ENCODE measurements around the gene TENT5C.
A peak's percentile ranks its signal among the peaks of the same experiment; 100 is the strongest.

Gene TENT5C

DNA sequence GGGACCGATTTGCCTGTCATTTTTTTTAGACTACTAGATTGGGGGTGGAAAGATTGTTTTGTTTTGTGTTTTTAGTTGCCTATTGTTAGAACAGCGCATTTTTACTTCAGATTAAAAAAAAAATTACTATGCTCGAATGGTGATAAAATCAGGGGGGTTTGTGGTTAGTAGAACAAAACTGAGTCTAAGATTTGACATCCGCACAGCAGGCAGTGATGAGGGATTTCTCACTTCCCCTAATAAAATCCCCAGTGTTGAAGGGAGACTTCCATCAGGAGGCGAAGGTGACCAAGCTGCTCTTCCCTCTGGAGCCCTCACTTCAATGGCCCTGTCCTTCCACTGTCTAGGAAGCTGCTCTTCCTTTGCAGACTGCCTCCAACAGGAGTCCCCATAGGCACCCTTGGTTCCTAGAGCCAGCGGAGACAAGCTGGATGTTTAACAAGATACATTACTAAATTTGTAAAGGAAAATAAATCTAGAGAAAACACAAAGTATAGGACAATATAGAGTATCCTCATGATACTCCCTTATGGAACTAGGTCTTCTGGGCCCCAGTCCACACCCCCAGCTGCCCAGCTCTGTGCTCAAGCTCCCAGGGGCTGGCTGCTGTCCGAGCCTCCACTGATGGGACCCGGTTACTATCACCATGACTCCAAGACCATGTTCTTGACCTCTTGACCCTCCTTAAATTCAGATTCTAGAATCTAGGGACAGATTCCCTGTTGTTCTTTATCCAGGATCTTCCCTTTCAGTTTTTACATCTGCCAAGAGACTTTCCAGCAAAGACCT, 31.0 kb downstream of the TENT5C start:
- no peak for DNase-seq

DNA sequence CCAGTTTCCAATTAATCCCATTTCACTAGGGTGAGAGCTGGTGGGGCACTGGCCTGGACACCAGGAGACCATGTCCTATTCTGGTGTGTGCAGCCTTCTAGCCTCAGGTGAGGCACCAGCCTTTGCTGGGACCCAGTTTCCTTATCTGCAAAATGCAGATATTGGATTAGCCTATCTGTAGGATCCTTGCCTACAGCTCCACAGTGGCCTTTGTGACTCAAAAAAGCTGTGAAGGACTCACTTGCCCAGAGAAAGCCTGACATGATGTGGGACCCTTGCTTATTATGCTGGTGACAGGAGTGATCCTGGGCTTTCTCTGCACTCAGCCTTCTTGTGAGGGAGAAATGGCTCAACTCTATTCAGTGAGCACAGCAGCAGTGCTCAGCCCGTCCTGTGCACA, 32.3 kb downstream of the TENT5C start:
- no peak for DNase-seq

DNA sequence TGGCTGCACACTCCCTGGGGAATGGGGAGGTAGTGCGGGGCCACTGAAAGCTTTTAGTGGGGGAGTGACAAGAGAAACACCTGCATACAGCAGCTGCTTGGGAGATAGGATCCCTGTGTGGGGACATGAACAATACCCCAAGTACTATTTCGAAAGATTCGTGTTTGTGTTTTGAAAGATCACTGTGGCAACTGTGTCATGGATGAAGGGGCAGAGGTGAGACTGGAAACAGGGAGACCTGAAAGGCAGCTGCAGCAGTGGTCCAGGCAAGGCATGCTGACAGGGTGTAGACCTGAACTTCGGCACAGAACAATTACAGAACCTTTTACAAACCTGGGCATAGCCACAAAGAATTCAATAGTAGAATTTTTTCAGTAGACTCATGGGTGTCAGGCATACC, 32.9 kb downstream of the TENT5C start:
- peak; percentile 20 for DNase-seq

DNA sequence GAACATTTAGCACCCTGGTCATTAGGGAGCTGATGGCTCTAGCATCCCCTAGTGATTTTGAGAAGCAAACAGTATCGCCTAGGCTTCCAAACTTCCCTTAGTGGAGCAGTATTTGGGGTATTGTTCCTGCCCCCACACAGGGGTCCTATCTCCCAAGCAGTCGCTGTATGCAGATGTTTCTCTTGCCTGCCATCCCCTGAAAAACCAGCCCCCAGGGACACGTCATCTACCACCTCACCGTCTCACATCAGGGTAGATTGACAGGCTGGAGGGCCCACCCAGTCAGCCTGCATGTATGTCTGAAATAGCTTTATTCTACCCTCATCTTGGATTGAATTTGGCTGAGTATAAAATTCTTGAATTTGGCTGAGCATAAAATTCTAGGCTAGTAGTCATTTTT, 33.9 kb downstream of the TENT5C start:
- no peak for DNase-seq

DNA sequence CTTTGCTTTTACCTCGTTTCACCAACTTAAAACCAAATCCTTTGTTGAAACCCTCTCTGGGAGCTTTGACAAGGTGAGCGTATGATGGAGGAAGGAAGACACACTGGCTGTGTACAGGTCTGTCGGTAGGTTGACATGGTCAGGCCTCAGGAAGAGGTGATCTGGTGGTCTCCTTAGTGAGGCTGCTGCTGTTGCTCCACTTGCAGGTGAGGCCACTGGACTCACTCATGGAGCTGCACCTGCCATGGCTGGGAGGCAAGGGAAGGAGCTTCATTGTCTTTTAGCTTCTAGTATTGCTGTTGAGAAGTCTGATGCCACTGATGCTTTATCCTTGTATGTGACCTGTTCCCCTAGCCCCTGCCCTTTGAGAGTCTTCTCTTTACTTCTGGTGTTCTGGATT, 35.7 kb downstream of the TENT5C start:
- DNase-seq = no peak

DNA sequence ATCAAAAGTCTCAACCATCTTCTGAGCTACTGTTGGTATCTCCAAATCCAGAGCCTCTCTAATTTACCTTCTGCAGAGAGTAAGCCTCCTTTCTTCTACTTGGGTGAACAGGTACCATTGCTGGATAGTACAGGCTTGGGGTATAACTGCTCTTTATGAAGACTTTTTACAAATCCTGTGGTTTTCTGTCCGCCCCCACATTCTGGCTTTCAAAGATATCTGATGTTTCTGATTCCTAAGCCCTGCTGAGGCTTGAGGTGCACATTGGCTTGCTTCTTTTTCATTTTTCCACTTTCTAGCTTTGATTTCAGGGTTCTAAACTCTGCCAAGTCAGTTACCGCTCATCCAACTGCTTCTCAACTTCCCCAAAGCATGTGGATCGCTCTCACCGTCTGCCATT, 37.1 kb downstream of the TENT5C start:
- no peak for DNase-seq

DNA sequence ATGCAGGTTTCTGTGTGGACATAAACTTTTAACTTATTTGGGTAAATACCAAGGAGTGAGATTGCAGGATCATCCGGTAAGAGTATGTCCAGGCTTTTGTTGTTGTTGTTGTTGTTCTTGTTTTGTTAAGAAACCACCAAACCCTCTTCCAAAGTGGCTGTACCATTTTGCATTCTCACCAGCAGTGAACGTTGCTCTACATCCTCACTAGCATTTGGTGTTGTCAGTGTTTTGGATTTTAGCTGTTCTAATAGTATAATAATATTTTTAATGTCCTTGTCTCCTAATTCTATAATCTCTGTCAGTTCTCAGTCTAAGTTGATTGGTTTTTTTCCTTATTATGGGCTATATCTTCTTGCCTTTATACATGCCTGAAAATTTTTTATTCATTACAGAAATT, 37.8 kb downstream of the TENT5C start:
- DNase-seq = no peak

DNA sequence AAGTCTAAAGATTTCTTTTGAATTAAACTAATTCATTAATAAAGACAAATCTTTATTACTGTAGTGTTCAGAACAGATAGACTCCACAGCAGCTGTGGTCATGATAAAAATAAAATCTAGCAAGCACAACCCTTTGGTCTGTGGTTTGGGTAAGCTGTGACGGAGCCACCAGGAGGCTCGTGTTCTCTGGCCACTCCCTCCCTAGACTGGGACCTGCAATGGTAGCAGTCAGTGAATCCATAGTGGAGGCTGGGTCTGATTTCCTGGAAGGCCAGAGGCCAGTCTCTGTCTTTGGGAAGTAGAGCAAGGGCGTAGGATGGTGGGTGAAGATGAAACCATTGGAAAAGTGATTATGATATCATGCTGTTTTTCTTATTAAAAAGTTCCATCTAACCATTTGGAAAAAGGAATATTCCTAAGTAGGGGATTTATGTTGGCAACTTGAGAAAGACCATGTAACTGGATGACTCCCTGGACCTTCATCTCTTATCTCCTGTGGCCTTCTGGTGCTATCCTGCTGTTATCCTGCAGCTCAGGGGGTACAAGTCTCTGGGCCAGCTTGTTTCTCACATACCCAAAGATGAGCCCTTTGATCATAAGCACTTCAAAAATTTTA, 39.0 kb downstream of the TENT5C start:
- no peak for DNase-seq

DNA sequence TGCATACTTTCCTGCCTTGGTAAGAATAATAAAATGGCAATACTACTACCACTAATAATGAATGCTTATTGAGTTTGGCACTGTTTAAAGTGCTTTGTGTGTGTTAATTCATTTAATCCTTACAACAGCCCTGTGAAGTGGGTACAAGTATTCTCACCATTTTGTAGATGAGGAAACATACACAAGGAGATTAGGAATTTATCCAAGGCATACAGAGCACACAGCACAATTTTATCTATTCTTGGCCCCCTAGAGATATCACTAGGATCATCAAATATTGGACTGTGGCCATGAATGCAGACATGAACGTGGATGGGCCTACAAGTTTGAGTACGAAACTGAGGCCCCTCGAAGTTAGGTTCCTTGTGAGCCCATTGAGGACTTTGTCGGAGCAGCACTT, 39.5 kb downstream of the TENT5C start:
- no peak for DNase-seq

DNA sequence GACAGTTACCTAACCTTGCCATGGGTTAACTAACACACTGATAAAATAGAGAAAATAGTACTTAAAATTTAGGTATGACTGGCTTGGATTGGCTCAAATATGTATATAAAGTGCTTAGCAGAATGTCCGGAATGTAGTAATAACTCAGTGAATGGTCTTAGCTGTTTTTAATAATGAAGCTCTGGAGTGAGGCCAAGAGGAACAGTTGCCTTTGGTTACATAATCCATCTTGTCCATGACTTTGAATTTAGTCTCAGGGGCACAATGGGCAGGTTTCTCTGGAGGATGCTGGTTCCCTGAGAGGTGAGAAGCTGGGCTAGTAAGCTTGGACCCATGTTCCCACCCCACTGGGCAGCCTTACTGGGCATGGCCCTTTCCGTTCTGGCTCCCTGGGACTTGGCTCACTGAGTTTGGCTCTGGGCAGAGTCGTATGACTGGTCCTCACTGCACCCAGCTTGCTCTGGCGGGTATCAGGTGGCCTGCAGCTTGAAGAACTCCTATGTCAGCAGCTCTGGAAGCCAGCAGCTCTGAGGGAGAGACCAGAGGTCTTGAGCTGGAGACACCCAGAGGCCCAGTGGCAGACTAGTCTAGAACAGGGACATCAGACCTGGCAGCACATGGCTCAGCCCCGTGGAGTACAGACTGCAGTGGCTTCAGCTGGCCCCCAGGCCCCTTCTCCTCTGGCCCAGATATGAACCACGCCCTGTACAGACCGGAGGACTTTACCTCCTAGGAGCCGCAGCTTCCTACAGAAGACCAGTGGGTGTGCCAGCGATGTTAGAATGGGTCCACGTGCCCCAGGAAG, 40.4 kb downstream of the TENT5C start:
- no peak for DNase-seq

DNA sequence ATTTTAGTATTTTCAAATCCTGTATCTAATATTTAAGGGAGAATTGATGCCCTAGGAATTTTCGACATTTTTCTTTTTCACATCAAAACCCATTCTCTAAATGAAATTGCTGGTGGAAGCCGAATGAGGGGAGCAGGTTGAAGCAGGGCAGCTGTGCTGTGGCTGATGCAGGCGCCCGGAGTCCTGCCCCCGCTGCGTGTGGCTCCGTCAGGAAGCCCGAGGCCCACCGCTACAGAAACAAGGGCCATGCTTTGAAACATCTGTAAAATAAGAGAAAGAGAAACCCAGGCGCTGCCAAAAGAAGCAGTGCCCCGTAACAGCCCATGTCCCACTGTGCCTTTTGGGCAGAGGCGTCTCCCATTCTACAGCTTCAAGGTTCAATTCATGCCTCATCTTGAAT, 41.1 kb downstream of the TENT5C start:
- no peak for DNase-seq

DNA sequence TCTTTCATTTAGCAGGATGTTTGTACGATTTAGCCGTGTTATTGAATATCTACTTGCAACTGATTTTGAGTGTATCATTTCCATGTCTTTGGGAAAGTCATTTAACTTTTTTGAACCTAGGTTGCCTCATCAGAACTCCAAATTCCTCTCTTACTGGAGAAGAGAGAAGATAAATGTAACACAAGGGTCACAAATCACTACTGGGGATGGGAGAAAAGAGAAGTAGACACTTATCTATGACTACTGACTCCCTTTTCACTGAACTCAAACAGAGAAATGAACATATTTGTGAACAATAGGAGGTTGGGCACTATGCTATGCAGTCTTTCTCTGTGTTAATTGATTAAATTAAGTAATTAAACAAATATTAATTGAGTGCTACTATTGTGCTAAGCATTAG, 42.2 kb downstream of the TENT5C start:
- DNase-seq = no peak

DNA sequence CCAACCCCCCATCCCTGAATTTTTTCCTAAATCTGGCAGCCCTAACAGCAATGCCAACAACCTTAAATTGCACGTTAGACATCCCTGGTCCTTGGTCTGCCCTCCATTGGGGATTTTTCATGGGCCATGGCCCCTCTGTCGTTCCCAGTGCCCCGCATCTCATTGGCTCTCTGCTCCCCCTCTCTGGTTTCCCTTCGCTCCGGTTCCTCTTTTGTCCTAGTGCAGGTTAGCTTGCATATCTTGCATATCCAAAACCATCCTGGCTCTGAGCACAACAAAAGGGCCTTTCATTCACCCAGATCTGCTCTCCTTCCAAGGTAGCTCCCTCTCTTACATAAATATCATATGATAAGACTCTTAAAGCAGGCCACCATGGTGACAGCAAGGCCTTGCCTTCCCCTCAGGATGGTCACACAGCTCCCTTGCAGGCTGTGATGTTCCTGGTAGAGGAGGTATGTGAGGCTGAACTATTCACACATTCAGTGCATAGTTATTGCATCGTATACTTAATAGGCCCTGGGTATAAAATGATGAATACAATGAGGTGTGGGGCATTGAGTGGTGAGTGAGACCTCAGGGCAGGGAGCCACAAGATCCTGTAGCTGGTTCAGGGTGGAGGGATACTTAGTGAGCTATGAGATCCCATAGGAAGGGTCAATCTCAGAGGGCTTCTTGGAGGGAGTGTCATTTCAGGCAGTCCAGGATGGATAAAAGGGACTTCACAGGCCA, 45.2 kb downstream of the TENT5C start:
- no peak for DNase-seq

DNA sequence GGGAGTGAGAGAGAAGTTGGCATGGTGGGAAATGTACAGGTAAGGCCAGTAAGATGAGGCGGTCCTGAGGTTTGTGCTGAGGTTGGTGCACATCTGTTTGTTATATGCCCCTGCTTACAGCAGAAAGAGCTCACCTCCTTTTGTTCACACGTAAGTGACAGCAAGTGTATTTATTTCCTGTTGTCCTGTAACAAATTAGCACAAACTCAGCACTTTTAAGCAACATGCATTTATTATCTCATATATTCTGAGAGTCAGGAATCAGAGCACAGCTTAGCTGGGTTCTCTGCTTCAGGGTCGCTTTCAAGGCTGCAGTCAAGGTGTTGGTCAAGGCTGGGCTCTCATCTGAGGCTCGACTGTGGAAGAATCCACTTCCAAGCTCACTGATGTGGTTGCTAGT, 45.8 kb downstream of the TENT5C start:
- DNase-seq = no peak

DNA sequence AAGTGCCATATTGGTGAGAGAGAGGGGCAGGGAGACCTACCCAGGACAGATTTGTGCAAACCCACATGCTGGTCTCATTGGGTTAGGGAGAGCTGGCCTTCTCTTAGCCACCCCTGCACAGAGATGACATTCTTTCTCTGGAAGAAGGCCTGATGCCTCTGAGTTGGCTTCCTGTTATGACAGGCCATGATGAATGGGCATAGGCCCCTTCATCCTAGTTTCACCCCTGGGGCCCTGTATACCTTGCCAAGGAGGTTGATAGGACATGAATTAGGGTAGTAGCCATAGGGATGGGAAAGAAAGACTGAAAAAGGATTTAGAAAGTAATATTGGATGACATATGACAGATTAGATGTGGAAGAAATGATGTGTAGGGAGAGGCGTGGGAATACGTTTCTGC, 46.6 kb downstream of the TENT5C start:
- DNase-seq = no peak

DNA sequence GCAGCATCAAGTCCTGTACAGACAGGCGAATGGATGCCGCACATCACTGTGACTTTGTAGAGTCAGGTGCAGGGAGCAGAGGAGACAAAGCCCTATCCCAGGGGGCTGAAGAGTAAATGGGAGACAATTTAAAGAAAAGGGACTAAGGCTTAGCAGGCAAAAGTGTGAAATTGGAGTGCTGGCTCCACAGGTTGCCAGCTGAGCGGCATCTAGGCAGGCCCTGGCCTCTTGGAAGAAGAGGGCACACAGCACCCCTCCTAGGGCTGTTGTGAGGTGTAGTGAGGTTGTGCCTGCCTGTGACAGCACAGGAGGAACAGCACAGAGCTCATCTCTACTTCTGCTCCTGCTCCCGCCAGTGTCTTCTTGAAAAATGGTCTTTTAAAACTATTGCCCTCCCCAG, 47.3 kb downstream of the TENT5C start:
- DNase-seq = no peak

DNA sequence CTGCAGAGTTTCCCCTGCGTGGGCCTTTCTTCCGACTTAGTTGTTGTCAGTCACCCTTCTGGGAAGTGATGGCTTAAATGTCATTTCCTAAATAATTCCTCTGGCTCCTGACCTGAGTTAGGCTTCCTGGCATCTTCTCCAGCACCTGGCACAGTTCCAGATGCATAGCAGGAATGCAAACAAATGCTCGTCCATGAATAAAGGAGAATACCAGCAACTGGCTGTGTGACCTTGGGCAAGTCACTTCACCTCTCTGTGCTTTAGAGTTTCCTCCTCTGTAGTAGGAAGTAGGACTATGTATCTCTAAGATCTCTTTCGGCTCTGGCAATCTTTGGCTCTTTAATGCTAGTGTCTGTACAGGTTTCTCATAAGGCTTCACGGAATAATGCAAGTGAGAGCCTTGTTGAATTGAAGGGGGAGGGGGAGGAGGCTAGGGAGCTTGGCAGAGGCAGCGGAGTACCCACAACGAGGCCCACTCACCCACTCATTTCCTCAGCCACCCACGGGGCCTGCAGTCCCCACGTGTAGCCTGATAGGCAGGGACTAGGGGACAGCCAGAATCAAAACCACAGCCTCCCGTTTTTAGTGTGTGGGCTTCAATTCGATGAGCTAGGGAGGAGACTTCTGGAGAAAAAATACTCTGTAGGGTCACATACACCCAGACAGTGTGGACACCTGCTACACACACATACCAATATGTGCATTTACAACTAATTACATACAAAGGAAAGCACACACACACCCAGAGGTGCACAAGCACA, 48.1 kb downstream of the TENT5C start:
- no peak for DNase-seq

DNA sequence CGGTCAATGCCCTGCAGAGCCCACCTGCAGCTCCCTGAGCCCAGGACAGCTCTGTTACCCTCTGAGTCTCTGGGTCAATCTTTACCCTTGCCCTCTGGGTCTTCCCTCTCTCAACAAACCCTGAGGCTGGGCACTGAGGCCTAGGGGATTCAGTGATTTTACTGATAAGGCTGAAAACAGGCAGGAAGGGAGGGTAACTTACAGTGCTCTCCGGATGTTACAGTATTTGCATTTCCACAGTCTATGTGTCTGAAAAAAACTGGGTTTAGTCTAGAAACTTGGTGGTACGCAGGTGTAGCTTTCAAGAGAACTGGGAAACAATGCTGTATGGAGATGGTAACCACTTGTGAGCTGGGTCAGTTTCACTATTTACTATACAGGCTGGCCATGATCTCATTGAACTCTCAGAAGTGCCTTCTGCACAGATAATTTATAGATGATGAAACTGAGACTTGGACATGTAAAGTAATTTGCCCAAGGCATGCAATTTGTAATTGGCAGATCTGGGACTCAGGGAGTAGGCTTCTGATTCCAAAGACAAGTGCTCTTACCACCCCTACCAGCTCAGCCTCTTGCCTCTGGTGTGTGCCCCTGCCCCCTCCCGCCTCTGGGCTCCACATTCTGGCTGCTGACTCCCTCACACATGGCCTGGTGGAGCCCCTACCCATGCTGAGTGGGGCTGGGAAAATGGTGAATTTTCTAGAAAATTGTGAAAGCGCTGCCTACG, 48.8 kb downstream of the TENT5C start:
- DNase-seq = no peak

DNA sequence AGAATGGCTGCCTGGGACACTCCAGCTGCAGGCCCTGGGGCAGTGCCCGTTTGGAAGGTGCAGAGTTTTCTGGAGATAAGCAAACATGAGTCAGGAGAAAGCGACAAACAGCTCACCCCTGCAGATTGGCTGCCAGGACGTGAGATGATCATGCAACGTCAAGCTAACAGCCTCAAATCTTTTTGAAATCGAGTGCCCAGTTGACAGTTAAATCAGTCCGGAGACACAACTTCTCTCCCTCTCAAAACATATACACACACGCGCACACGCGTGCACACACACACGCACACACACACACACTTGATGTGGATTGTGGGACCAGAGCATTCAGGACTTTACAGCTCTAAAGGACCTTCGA, 49.4 kb downstream of the TENT5C start:
- DNase-seq = no peak

DNA sequence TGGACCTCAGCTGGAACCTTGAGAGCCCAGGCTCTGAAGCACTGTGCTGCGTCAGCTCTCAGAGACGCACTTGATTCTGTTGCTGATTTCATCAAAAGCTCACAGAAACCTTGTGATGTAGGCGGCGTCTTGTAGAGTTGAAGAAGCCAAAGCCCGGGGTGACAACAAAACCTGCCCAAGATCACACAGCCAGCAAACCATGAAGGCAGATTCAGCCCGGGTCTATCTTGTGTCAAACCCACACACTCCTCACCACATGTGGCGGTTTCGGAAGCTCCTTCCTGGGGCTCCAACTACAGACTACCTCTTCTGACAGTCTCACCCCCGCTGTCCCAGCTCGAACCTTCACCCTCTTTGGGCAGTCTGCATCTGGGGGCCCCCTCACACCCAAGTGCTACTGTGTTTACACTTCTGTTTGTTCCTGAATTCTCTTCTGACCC, 50.4 kb downstream of the TENT5C start:
- DNase-seq = no peak

DNA sequence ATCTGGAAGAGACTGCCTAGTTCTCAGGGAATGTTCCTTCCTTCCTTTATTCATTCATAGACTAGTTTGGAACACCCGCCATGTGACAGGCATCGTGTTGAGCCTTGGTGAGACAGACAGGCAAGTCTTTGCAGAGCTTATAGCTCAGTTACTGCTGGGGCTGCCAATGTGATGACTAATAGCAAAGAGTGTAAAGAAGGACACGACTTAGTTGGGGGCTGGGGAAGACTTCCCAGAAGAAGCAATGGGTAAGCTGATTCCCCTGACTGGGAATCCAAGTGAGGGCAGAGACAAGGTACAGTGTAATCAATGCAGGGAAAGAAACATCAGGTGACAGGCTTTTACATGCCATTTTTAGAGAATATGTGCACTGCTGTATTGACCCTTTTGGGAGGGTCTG, 51.2 kb downstream of the TENT5C start:
- DNase-seq = no peak
